ENCODE data around the gene PTPRN2.

PTPRN2 gene

DNA sequence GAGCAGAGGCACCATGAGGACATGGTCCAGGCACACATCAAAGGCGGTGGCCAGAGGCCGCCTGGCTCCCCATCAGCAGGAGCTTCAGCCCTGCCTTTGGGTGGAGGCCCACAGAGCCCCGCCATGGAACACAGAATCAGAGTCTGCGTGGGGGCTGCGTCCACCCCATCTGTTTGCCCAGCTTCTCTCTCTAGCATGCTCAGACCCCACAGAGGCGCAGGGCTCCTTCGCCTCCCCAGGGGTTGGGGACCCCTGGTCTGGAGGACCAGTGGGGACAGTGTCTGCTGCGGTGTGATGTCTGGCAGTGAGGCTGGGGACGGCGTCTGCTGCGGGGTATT lies 321.9 kb downstream of the PTPRN2 start:
- Histone ChIP-seq H3K9me3 (ENCODE audit: control insufficient read depth, insufficient read depth, low read depth, low read length) (peaks cover 75% of the 10 kb centered on the region; the same call in 1 of the 2 replicates), H3K4me3 (ENCODE audit: low read depth, low read length) (no peak overlapping the region), H3K27me3 (ENCODE audit: control insufficient read depth, insufficient read depth, low read length) (no peaks in the 10 kb centered on the region), H3K9ac (ENCODE audit: low read length) (no peak overlapping the region), H3K4me1 (ENCODE audit: control insufficient read depth, insufficient read depth, low read length) (no peaks in the 10 kb centered on the region), H3K27ac (ENCODE audit: low read depth, low read length) (no peak overlapping the region), H3K36me3 (ENCODE audit: control insufficient read depth, insufficient read depth, low read length) (no peaks in the 10 kb centered on the region)

DNA sequence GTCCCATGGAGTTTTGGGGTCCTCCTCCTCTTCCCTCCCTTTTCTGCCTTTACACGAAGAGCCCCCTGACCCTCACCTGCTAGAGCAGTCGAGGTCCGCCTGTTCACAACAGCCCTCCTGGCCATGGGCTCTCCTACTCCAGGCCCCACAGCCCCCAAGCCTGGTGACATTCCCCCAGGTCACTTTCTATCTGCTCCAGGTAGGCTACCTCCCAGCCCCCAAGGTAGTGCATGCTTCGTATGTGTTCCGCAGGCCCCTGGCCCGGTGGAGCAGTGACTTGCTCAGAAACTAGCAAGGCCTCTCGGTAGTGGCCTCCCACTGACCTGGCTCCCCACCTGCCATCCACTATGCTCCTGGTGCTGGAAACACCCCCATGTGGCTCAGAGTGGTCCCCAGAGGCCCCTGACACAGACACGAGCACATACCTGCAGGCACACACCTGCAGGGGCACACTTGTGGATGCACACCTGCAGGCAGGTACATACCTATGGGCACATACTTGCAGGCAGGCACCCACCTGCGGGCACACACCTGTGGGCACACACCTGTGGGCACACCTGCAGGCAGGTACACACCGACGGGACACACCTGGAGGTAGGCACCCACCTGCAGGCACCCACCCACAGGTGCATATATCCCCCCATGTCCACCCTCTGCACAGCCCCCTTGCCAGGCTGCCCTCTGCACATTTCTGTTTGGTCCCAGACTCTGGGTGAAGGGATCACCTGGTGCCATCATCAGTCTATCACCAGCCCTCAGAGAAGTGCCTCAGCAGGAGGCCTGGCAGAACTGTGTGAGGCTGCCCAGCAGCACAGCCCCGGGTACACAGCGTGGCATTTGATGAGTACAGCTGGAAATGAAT lies 322.5 kb downstream of the PTPRN2 start:
- no peak overlapping the region for H3K9ac ChIP-seq (ENCODE audit: low read length)
- no peaks in the 10 kb centered on the region for H3K36me3 ChIP-seq (ENCODE audit: control insufficient read depth, insufficient read depth, low read length)
- H3K4me3 ChIP-seq (ENCODE audit: low read depth, low read length): no peak overlapping the region
- no peaks in the 10 kb centered on the region for H3K27me3 ChIP-seq (ENCODE audit: control insufficient read depth, insufficient read depth, low read length)
- H3K27ac ChIP-seq (ENCODE audit: low read depth, low read length): no peak overlapping the region
- H3K4me1 ChIP-seq (ENCODE audit: control insufficient read depth, insufficient read depth, low read length): no peaks in the 10 kb centered on the region; the same call in 1 of the 2 replicates
- peaks cover 72% of the 10 kb centered on the region; the same call in 1 of the 2 replicates for H3K9me3 ChIP-seq (ENCODE audit: control insufficient read depth, insufficient read depth, low read depth, low read length)

DNA sequence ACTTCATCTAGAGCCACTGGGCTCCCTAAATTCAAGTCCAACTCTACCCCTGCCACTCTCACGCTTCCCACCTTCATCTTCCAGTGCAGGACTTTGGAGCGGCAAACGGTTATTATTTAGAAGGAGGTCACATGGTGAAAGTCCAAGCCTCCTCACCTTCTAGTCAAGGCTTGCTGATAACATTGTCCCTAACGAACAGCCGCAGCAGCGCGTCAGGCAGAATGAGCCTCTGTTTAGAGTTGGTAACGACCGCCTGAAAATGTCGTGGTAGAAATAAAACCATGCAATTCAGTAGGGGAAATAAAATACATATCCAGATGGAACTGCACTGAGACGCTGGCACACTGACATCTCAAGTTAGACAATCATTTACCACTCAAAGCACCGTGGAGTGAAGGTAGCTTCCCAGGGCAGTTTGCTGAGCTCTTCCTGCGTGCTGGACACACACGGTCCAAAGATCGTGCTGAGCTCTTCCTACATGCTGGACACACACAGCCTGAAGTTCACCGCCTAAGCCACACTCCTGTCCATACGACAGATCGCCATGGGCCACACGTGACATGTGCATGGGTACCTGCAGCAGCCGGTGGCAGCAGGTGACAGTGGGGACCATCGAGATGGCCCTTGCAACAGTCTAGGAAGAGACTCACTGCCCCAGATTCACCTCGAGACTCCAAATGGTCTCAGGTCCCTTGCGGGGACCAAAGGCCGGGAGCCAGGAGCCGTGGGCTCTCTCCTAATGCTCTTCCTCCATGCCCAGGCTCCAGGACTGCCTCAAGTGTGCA lies 323.5 kb downstream of the PTPRN2 start:
- Histone ChIP-seq H3K4me3 (ENCODE audit: low read depth, low read length) (no peak overlapping the region), H3K9ac (ENCODE audit: low read length) (no peak overlapping the region), H3K9me3 (ENCODE audit: control insufficient read depth, insufficient read depth, low read depth, low read length) (peaks cover 77% of the 10 kb centered on the region; the same call in 1 of the 2 replicates)

DNA sequence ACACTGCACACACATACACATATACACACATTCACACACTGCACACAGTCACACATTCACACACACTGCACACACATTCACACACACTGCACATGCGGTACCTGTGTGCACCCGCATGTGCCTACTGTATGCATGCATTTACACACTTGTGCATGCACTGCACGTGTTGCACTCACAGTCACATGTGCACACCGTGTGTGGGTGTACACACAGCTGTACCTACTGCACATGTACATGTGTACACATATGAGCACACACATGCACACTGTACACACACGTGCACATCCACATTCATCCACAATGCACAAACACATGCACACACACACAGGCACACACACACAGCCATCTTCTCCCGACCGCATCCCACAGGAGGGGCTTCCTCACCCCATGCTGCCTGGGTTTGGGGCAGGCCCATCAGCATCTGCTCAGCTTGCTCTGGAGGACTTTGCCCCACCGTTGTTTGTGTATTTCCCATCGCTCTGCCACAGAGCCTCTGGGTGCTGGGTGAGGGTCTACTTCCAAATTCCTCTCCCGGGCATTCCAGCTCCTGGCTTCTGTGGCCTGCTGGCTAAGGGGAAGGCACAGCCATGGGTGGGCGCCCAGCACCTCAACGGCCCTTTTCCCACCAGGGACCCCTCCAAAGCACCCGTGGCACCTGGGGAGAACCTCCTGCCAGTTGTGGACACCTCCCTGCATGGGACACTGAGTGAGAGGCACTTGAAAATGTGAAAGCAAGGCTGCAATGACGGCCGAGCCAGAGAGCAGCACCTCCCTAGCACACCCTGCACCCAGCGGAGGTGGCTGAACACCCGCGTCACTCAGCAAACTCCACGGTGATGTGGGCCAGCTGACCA lies 324.3 kb downstream of the PTPRN2 start:
- Histone ChIP-seq H3K9me3 (ENCODE audit: control insufficient read depth, insufficient read depth, low read depth, low read length) (peaks cover 82% of the 10 kb centered on the region; the same call in 1 of the 2 replicates), H3K9ac (ENCODE audit: low read length) (no peak overlapping the region)

More for the DNA sequence above, 323.5 kb downstream of the PTPRN2 start:
- Histone ChIP-seq H3K27me3 (ENCODE audit: control insufficient read depth, insufficient read depth, low read length) (no peaks in the 10 kb centered on the region), H3K27ac (ENCODE audit: low read depth, low read length) (no peak overlapping the region), H3K36me3 (ENCODE audit: control insufficient read depth, insufficient read depth, low read length) (no peaks in the 10 kb centered on the region), H3K4me1 (ENCODE audit: control insufficient read depth, insufficient read depth, low read length) (no peaks in the 10 kb centered on the region; the same call in 1 of the 2 replicates)

DNA sequence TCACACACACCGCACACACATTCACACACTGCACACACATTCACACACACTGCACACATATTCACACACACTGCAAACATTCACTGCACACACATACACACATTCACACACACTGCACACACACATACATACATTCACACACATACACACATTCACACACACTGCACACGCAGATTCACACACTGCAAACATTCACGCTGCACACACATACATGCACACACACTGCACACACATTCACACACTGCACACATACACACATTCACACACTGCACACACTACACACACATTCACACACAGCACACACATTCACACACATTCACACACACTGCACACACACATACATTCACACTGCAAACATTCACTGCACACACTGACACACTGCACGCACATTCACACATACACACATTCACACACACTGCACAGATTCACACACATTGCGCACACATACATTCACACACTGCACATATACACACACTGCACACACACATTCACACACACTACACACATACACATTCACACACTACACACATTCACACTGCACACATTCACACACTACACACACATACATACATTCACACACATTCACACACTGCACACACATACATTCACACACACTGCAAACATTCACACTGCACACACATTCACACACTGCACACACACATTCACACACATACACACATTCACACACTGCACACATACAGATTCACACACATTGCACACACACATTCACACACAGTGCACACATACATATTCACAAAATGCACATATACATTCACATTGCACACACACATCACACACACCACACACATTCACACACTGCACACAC lies 325.1 kb downstream of the PTPRN2 start:
- H3K27me3 ChIP-seq (ENCODE audit: control insufficient read depth, insufficient read depth, low read length): no peaks in the 10 kb centered on the region
- no peak overlapping the region for H3K9ac ChIP-seq (ENCODE audit: low read length)
- H3K36me3 ChIP-seq (ENCODE audit: control insufficient read depth, insufficient read depth, low read length): no peaks in the 10 kb centered on the region
- H3K4me1 ChIP-seq (ENCODE audit: control insufficient read depth, insufficient read depth, low read length): no peaks in the 10 kb centered on the region; the same call in 1 of the 2 replicates
- no peak overlapping the region for H3K27ac ChIP-seq (ENCODE audit: low read depth, low read length)
- no peak overlapping the region for H3K4me3 ChIP-seq (ENCODE audit: low read depth, low read length)
- peaks cover 84% of the 10 kb centered on the region; the same call in 1 of the 2 replicates for H3K9me3 ChIP-seq (ENCODE audit: control insufficient read depth, insufficient read depth, low read depth, low read length)

More for the DNA sequence above, 324.3 kb downstream of the PTPRN2 start:
- no peak overlapping the region for H3K4me3 ChIP-seq (ENCODE audit: low read depth, low read length)
- no peaks in the 10 kb centered on the region; the same call in 1 of the 2 replicates for H3K4me1 ChIP-seq (ENCODE audit: control insufficient read depth, insufficient read depth, low read length)
- no peaks in the 10 kb centered on the region for H3K36me3 ChIP-seq (ENCODE audit: control insufficient read depth, insufficient read depth, low read length)
- H3K27ac ChIP-seq (ENCODE audit: low read depth, low read length): no peak overlapping the region
- H3K27me3 ChIP-seq (ENCODE audit: control insufficient read depth, insufficient read depth, low read length): no peaks in the 10 kb centered on the region

DNA sequence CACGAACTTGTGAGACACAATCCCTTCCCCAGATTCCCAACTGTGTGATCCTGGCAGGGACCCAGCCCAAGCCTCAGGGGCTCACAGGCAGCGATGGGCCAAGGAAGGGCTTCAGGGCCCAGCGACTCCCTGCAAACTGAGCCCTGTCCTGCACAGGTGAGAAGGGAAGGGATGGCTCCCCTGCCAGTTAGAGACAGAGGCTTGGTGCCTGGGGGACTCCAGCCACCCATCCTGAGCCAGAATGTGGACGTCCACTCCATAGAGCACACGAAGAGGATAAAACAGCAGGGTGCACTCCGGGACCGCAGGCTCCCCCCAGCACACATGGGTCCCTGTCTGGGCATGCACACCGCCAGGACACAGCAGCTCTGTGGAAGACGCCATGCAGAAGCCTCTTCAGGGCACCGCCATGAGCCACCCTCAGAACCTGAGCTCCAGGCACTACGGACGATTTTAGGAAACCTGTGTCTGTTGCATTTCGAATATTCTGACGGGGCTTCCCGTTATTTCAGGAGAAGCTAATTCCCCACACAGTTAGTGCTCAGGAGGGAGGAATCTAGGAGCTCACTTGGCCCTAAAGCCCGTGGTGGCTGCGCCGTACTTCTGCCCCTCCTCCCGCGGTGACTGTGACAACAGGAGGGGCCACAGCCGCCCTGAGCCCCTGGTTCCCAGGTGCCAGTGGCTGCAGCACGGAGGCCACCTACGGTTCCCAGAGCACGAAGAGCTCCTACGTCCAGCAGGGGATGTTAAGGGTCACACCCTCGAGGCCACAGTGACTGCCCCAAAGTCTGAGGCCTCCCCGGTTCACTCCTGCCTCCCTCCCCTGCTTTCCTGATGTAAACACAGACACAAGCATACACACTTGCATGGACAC lies 326.0 kb downstream of the PTPRN2 start:
- Histone ChIP-seq H3K4me1 (ENCODE audit: control insufficient read depth, insufficient read depth, low read length) (no peaks in the 10 kb centered on the region; the same call in 1 of the 2 replicates), H3K27me3 (ENCODE audit: control insufficient read depth, insufficient read depth, low read length) (no peaks in the 10 kb centered on the region), H3K36me3 (ENCODE audit: control insufficient read depth, insufficient read depth, low read length) (no peaks in the 10 kb centered on the region), H3K4me3 (ENCODE audit: low read depth, low read length) (no peak overlapping the region), H3K9me3 (ENCODE audit: control insufficient read depth, insufficient read depth, low read depth, low read length) (peaks cover 84% of the 10 kb centered on the region; the same call in 1 of the 2 replicates), H3K9ac (ENCODE audit: low read length) (no peak overlapping the region), H3K27ac (ENCODE audit: low read depth, low read length) (no peak overlapping the region)

DNA sequence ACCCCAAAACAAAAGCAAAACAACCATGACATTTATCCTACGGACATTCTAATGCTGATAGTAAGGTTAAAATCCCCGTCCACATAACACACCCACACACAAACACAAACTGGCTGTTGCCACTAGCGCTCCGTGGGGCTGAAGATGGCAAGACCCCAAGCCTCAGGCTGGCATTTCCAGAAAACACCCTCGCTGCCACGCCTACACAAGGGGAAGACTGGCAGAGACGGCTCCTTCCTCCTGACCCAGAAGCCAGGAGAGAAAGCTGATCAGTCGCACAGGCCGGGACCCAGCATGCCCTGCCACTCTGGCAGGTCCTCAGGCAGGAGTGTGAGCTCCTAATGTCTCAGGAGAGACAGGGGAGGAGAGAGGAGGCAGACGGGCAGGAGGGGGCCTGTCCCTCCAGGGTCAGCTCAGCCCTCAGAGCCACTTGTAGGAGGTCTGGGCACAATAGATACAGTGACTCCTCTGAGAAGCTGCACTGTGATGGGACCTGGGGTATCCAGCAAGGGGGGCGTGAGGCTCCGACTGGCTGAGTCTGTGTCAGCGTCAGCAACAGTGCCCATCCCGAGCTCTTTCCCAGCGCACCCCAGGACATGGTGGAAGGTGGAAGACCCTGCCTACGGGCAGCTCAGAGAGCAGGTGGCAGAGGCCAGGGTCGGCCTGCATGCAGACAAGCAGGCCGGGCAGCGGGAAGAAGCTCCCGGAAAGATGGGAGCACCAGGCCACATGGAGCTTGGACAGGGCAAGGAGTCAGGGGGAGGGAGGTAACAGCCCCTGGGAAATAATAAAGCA lies 326.9 kb downstream of the PTPRN2 start:
- Histone ChIP-seq H3K9me3 (ENCODE audit: control insufficient read depth, insufficient read depth, low read depth, low read length) (peaks cover 82% of the 10 kb centered on the region; the same call in 1 of the 2 replicates), H3K9ac (ENCODE audit: low read length) (no peak overlapping the region), H3K27ac (ENCODE audit: low read depth, low read length) (no peak overlapping the region), H3K27me3 (ENCODE audit: control insufficient read depth, insufficient read depth, low read length) (no peaks in the 10 kb centered on the region), H3K36me3 (ENCODE audit: control insufficient read depth, insufficient read depth, low read length) (no peaks in the 10 kb centered on the region), H3K4me3 (ENCODE audit: low read depth, low read length) (no peak overlapping the region), H3K4me1 (ENCODE audit: control insufficient read depth, insufficient read depth, low read length) (no peaks in the 10 kb centered on the region; the same call in 1 of the 2 replicates)

DNA sequence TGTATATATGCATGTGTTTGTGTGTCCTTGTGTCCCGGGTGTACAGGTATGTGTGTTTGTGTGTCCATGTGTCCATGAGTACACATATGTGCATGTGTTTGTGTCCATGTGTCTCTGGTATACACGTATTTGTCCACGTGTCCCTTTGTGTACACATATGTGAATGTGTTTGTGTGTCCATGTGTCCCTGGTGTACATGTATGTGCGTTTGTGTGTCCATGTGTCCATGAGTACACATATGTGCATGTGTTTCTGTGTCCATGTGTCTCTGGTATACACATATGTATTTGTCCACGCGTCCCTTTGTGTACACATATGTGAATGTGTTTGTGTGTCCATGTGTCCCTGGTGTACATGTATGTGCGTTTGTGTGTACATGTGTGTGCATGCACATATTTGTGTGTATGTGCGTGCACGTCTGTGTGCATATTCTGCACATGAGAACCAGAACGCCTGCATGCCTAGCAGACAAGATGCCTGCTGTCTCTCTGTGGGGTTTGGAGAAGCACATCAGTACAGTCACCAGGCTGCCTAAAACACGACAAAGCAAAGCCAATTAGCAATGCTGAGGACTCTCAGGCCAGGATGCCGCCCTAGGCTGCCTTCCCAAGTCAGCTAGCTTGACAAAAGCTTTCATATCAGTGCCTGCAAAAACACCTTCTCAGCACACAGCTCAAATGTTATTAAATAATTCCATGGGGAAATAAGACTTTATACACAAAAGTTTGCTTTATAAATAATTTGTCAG lies 327.8 kb downstream of the PTPRN2 start:
- Histone ChIP-seq H3K9ac (ENCODE audit: low read length) (no peak overlapping the region), H3K4me3 (ENCODE audit: low read depth, low read length) (no peak overlapping the region), H3K4me1 (ENCODE audit: control insufficient read depth, insufficient read depth, low read length) (no peaks in the 10 kb centered on the region; the same call in 1 of the 2 replicates), H3K27ac (ENCODE audit: low read depth, low read length) (no peak overlapping the region), H3K9me3 (ENCODE audit: control insufficient read depth, insufficient read depth, low read depth, low read length) (peaks cover 77% of the 10 kb centered on the region; the same call in 1 of the 2 replicates), H3K27me3 (ENCODE audit: control insufficient read depth, insufficient read depth, low read length) (no peaks in the 10 kb centered on the region), H3K36me3 (ENCODE audit: control insufficient read depth, insufficient read depth, low read length) (no peaks in the 10 kb centered on the region)
